ENCODE data around the gene GPR68.

GPR68 gene

GRCh38 chr14:91242635-91243034 lies 1.9 kb downstream of the GPR68 start:
- H4K8ac ChIP-seq (ENCODE audit: low read depth, low read length): no peak overlapping the region
- H4K91ac ChIP-seq (ENCODE audit: low read depth, low read length, poor library complexity): no peak overlapping the region
- no peak overlapping the region for H3K4me2 ChIP-seq (ENCODE audit: insufficient read depth, low read length, poor library complexity, severe bottlenecking)
- H2BK5ac ChIP-seq (ENCODE audit: low read length): no peak overlapping the region
- H3K18ac ChIP-seq (ENCODE audit: low read length): no peak overlapping the region
- H3K4ac ChIP-seq (ENCODE audit: low read length): no peak overlapping the region
- peaks cover 5 to 10% of the 10 kb centered on the region in 2 donors for H3K4me1 ChIP-seq (ENCODE audit: control insufficient read depth in 2 of 2, insufficient read depth in 1 of 2, low read depth in 1 of 2, low read length in 2 of 2)
- H3K9me3 ChIP-seq (replicated peaks in 1 of 2; ENCODE audit: control insufficient read depth in 2 of 2, insufficient read depth in 1 of 2, low read depth in 1 of 2, low read length in 2 of 2): peaks cover 0 to 2% of the 10 kb centered on the region in 2 donors
- H2BK15ac ChIP-seq (ENCODE audit: low read length): no peak overlapping the region
- no peak overlapping the region for H2BK12ac ChIP-seq (ENCODE audit: low read length)
- WGBS, 2 donors (ENCODE audit: extremely low coverage in 2 of 2, insufficient read length in 2 of 2, insufficient replicate concordance in 1 of 2): no CpG with 5 or more reads among the region's 4 CpGs
- no peak overlapping the region for H3K9ac ChIP-seq (ENCODE audit: low read depth, low read length, poor library complexity)
- H3K23ac ChIP-seq (ENCODE audit: low read depth, low read length, poor library complexity): no peak overlapping the region
- no peak overlapping the region for H3K27ac ChIP-seq (replicated peaks; ENCODE audit: low read length)
- no peaks in the 10 kb centered on the region for H3K79me1 ChIP-seq (ENCODE audit: low read depth, low read length)
- H2AK5ac ChIP-seq (ENCODE audit: low read depth, low read length): no peak overlapping the region
- H3K14ac ChIP-seq (ENCODE audit: low read length): no peak overlapping the region
- no peak overlapping the region for H2AFZ ChIP-seq (ENCODE audit: low read length)
- no peaks in the 10 kb centered on the region for H3K36me3 ChIP-seq (replicated peaks in 1 of 2; ENCODE audit: control insufficient read depth in 2 of 2, insufficient read depth in 2 of 2, low read length in 2 of 2)
- DNase-seq (ENCODE audit: low spot score): no peak
- H3K4me3 ChIP-seq (ENCODE audit: low read length in 2 of 2): no peak overlapping the region
- no peak overlapping the region for H2BK120ac ChIP-seq (ENCODE audit: low read depth, low read length)
- H3K27me3 ChIP-seq (ENCODE audit: control insufficient read depth in 3 of 3, insufficient read depth in 3 of 3, low read depth in 1 of 3, low read length in 3 of 3): peaks cover 0 to 23% (median 0%) of the 10 kb centered on the region in 3 experiments

GRCh38 chr14:91241863-91242262 lies 2.6 kb downstream of the GPR68 start:
- Histone ChIP-seq H3K9ac (ENCODE audit: low read depth, low read length, poor library complexity) (no peak overlapping the region), H4K8ac (ENCODE audit: low read depth, low read length) (no peak overlapping the region), H3K4me1 (ENCODE audit: control insufficient read depth in 2 of 2, insufficient read depth in 1 of 2, low read depth in 1 of 2, low read length in 2 of 2) (peaks cover 5 to 10% of the 10 kb centered on the region in 2 donors), H3K27ac (replicated peaks; ENCODE audit: low read length) (no peak overlapping the region), H3K27me3 (ENCODE audit: control insufficient read depth in 3 of 3, insufficient read depth in 3 of 3, low read depth in 1 of 3, low read length in 3 of 3) (peaks cover 0 to 23% (median 0%) of the 10 kb centered on the region in 3 experiments), H3K4me3 (ENCODE audit: low read length in 2 of 2) (no peak overlapping the region), H4K91ac (ENCODE audit: low read depth, low read length, poor library complexity) (no peak overlapping the region), H2AK5ac (ENCODE audit: low read depth, low read length) (no peak overlapping the region), H3K23ac (ENCODE audit: low read depth, low read length, poor library complexity) (no peak overlapping the region), H3K36me3 (replicated peaks in 1 of 2; ENCODE audit: control insufficient read depth in 2 of 2, insufficient read depth in 2 of 2, low read length in 2 of 2) (no peaks in the 10 kb centered on the region), H3K79me1 (ENCODE audit: low read depth, low read length) (no peaks in the 10 kb centered on the region), H3K4me2 (ENCODE audit: insufficient read depth, low read length, poor library complexity, severe bottlenecking) (no peak overlapping the region), H3K9me3 (replicated peaks in 1 of 2; ENCODE audit: control insufficient read depth in 2 of 2, insufficient read depth in 1 of 2, low read depth in 1 of 2, low read length in 2 of 2) (peaks cover 0 to 2% of the 10 kb centered on the region in 2 donors), H2BK12ac (ENCODE audit: low read length) (no peak overlapping the region), H2BK5ac (ENCODE audit: low read length) (no peak overlapping the region), H3K14ac (ENCODE audit: low read length) (no peak overlapping the region), H3K18ac (ENCODE audit: low read length) (no peak overlapping the region), H2BK15ac (ENCODE audit: low read length) (no peak overlapping the region), H3K4ac (ENCODE audit: low read length) (no peak overlapping the region), H2BK120ac (ENCODE audit: low read depth, low read length) (no peak overlapping the region), H2AFZ (ENCODE audit: low read length) (no peak overlapping the region)
- no peak for DNase-seq (ENCODE audit: low spot score)
- WGBS, 2 donors (ENCODE audit: extremely low coverage in 2 of 2, insufficient read length in 2 of 2, insufficient replicate concordance in 1 of 2): no CpG with 5 or more reads among the region's 7 CpGs

GRCh38 chr14:91238661-91239060 lies 5.8 kb downstream of the GPR68 start:
- Histone ChIP-seq H3K27ac (replicated peaks; ENCODE audit: low read length) (no peak overlapping the region), H3K4me3 (ENCODE audit: low read length in 2 of 2) (peak overlapping the region in 1 of 2 donors; percentile 40), H2AK5ac (ENCODE audit: low read depth, low read length) (no peak overlapping the region), H3K4me2 (ENCODE audit: insufficient read depth, low read length, poor library complexity, severe bottlenecking) (no peak overlapping the region), H3K27me3 (ENCODE audit: control insufficient read depth in 3 of 3, insufficient read depth in 3 of 3, low read depth in 1 of 3, low read length in 3 of 3) (peaks cover 0 to 10% (median 0%) of the 10 kb centered on the region in 3 experiments), H2BK120ac (ENCODE audit: low read depth, low read length) (no peak overlapping the region), H3K79me1 (ENCODE audit: low read depth, low read length) (no peaks in the 10 kb centered on the region), H2BK12ac (ENCODE audit: low read length) (no peak overlapping the region), H3K14ac (ENCODE audit: low read length) (no peak overlapping the region), H3K18ac (ENCODE audit: low read length) (no peak overlapping the region), H2BK15ac (ENCODE audit: low read length) (no peak overlapping the region), H3K23ac (ENCODE audit: low read depth, low read length, poor library complexity) (no peak overlapping the region), H2BK5ac (ENCODE audit: low read length) (no peak overlapping the region), H2AFZ (ENCODE audit: low read length) (no peak overlapping the region), H3K9me3 (replicated peaks in 1 of 2; ENCODE audit: control insufficient read depth in 2 of 2, insufficient read depth in 1 of 2, low read depth in 1 of 2, low read length in 2 of 2) (peaks cover 0 to 6% of the 10 kb centered on the region in 2 donors), H3K4me1 (ENCODE audit: control insufficient read depth in 2 of 2, insufficient read depth in 1 of 2, low read depth in 1 of 2, low read length in 2 of 2) (peaks cover 0 to under 1% of the 10 kb centered on the region in 2 donors), H3K36me3 (replicated peaks in 1 of 2; ENCODE audit: control insufficient read depth in 2 of 2, insufficient read depth in 2 of 2, low read length in 2 of 2) (no peaks in the 10 kb centered on the region), H4K8ac (ENCODE audit: low read depth, low read length) (no peak overlapping the region), H3K9ac (ENCODE audit: low read depth, low read length, poor library complexity) (no peak overlapping the region), H3K4ac (ENCODE audit: low read length) (no peak overlapping the region), H4K91ac (ENCODE audit: low read depth, low read length, poor library complexity) (no peak overlapping the region)
- WGBS, 2 donors (ENCODE audit: extremely low coverage in 2 of 2, insufficient read length in 2 of 2, insufficient replicate concordance in 1 of 2): no CpG with 5 or more reads among the region's 8 CpGs
- no peak for DNase-seq (ENCODE audit: low spot score)

GRCh38 chr14:91238085-91238484 lies 6.4 kb downstream of the GPR68 start:
- Histone ChIP-seq H3K4me3 (ENCODE audit: low read length in 2 of 2) (no peak overlapping the region), H4K8ac (ENCODE audit: low read depth, low read length) (no peak overlapping the region), H3K4ac (ENCODE audit: low read length) (no peak overlapping the region), H3K9ac (ENCODE audit: low read depth, low read length, poor library complexity) (no peak overlapping the region), H2AFZ (ENCODE audit: low read length) (no peak overlapping the region), H2BK12ac (ENCODE audit: low read length) (no peak overlapping the region), H4K91ac (ENCODE audit: low read depth, low read length, poor library complexity) (no peak overlapping the region), H3K4me2 (ENCODE audit: insufficient read depth, low read length, poor library complexity, severe bottlenecking) (no peak overlapping the region), H3K14ac (ENCODE audit: low read length) (no peak overlapping the region), H2BK5ac (ENCODE audit: low read length) (no peak overlapping the region), H2AK5ac (ENCODE audit: low read depth, low read length) (no peak overlapping the region), H3K27ac (replicated peaks; ENCODE audit: low read length) (no peak overlapping the region), H3K9me3 (replicated peaks in 1 of 2; ENCODE audit: control insufficient read depth in 2 of 2, insufficient read depth in 1 of 2, low read depth in 1 of 2, low read length in 2 of 2) (peaks cover 0 to 6% of the 10 kb centered on the region in 2 donors), H3K4me1 (ENCODE audit: control insufficient read depth in 2 of 2, insufficient read depth in 1 of 2, low read depth in 1 of 2, low read length in 2 of 2) (no peaks in the 10 kb centered on the region), H3K18ac (ENCODE audit: low read length) (no peak overlapping the region), H3K79me1 (ENCODE audit: low read depth, low read length) (no peaks in the 10 kb centered on the region), H3K23ac (ENCODE audit: low read depth, low read length, poor library complexity) (no peak overlapping the region), H2BK15ac (ENCODE audit: low read length) (no peak overlapping the region), H3K36me3 (replicated peaks in 1 of 2; ENCODE audit: control insufficient read depth in 2 of 2, insufficient read depth in 2 of 2, low read length in 2 of 2) (no peaks in the 10 kb centered on the region), H2BK120ac (ENCODE audit: low read depth, low read length) (no peak overlapping the region), H3K27me3 (ENCODE audit: control insufficient read depth in 3 of 3, insufficient read depth in 3 of 3, low read depth in 1 of 3, low read length in 3 of 3) (peaks cover 0 to 4% (median 0%) of the 10 kb centered on the region in 3 experiments)
- DNase-seq (ENCODE audit: low spot score): no peak
- WGBS, 2 donors (ENCODE audit: extremely low coverage in 2 of 2, insufficient read length in 2 of 2, insufficient replicate concordance in 1 of 2): no CpG with 5 or more reads among the region's 4 CpGs
